Tibial nerve (tissue), 4 donors: Measurements from ENCODE around the gene RNF123.

Source experiments
- EP300 ChIP-seq, 2 donors: sonication (generic); formaldehyde crosslinking; IDR thresholded peaks; one replicate each; pipeline ENCODE4 v1.6.1; 2017; ENCODE audit warnings: antibody characterized with exemption in 2 of 2, mild to moderate bottlenecking in 1 of 2
- POLR2A ChIP-seq, 2 donors: fragments of 450-650 bp; IDR thresholded peaks; one replicate each; pipeline ENCODE4 v1.6.1; 2017; ENCODE audit warnings: antibody characterized with exemption in 2 of 2, mild to moderate bottlenecking in 2 of 2, moderate library complexity in 2 of 2
- TF ChIP-seq, protein P1 (sequence below), 5 experiments: fragments of 200-600 bp in 3 of 5; fragments of 450-650 bp in 2 of 5; sonication (generic) in 3 of 5; IDR thresholded peaks; one replicate each; pipeline ENCODE4 v1.5.1; 2016 to 2019; ENCODE audit warnings: antibody characterized with exemption in 5 of 5, mild to moderate bottlenecking in 3 of 5, moderate library complexity in 2 of 5

DNA sequence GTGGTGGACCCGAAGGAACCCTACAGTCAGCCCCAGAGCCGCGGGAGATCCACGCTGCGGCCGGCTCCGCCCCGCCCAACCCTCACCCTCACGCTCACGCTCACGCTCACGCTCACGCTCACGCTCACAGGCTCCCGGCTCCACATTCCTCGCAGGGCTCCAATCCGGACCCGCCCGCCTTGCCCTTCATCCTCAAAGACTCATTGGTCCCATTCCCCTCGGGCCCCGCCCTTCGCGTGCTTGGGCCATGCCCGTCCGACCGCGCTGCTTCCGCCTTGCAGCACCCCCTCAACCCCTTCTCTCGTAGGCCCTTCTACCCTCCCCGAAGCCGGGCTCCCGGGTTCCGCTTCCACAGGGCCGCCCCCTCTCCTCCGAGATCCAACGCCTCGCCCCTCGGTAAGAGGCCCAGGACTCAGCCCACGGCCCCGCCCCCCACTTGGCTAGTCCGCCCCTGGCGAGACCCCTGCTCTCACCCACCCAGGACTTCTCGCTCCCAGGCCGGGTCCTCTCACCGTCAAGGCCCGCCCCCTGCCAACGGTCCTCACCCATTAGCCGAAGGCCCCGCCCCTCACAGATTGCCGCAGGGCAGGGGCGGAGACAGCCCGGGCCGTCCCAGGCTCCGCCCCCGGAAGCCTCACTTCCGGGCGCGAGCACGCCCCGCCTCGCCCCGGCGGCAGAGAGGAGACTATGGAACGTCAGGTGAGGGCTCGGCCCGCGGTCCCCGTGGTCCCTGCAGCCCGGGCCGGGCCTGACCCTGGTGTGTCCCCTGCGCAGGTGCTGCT is 15.5 kb upstream of the RNF123 start, which contains the start of gene APEH:
- TF ChIP-seq, protein P1, sequence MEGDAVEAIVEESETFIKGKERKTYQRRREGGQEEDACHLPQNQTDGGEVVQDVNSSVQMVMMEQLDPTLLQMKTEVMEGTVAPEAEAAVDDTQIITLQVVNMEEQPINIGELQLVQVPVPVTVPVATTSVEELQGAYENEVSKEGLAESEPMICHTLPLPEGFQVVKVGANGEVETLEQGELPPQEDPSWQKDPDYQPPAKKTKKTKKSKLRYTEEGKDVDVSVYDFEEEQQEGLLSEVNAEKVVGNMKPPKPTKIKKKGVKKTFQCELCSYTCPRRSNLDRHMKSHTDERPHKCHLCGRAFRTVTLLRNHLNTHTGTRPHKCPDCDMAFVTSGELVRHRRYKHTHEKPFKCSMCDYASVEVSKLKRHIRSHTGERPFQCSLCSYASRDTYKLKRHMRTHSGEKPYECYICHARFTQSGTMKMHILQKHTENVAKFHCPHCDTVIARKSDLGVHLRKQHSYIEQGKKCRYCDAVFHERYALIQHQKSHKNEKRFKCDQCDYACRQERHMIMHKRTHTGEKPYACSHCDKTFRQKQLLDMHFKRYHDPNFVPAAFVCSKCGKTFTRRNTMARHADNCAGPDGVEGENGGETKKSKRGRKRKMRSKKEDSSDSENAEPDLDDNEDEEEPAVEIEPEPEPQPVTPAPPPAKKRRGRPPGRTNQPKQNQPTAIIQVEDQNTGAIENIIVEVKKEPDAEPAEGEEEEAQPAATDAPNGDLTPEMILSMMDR (IDR thresholded peaks at IDR 0.05) = peak in 1 of 5 experiments; percentile 13
- TF ChIP-seq POLR2A (IDR thresholded peaks at IDR 0.05) = peak in 1 of 2 donors; percentile 62
- peak; percentile 46 to 79 for TF ChIP-seq EP300 (IDR thresholded peaks at IDR 0.05)
